ENCODE measurements around the gene SUGCT.

SUGCT gene

GRCh38 chr7:40580776-40581175 lies 446.0 kb downstream of the SUGCT start:
- no peaks in the 10 kb centered on the region for H3K9me3 ChIP-seq (ENCODE audit: severe bottlenecking)
- no peaks in the 10 kb centered on the region for H3K36me3 ChIP-seq
- H3K27ac ChIP-seq = no peak overlapping the region
- no peaks in the 10 kb centered on the region for H3K27me3 ChIP-seq (ENCODE audit: insufficient read depth, low read depth, severe bottlenecking)
- H3K4me3 ChIP-seq (ENCODE audit: low read depth, low read length) = no peak overlapping the region
- DNase-seq = no peak
- TF ChIP-seq CTCF (IDR thresholded peaks at IDR 0.05; ENCODE audit: low read depth, low read length) = no peak

- H3K4me3 ChIP-seq (ENCODE audit: low read depth, low read length) = no peak overlapping the region
- TF ChIP-seq CTCF (IDR thresholded peaks at IDR 0.05; ENCODE audit: low read depth, low read length) = no peak
- H3K27ac ChIP-seq = no peak overlapping the region
- H3K36me3 ChIP-seq = no peaks in the 10 kb centered on the region
- no peaks in the 10 kb centered on the region for H3K9me3 ChIP-seq (ENCODE audit: severe bottlenecking)
- DNase-seq = no peak
- H3K27me3 ChIP-seq (ENCODE audit: insufficient read depth, low read depth, severe bottlenecking) = no peaks in the 10 kb centered on the region
Measured at GRCh38 chr7:40582539-40582938, 447.7 kb downstream of the SUGCT start.

- DNase-seq = no peak
- no peak for TF ChIP-seq CTCF (IDR thresholded peaks at IDR 0.05; ENCODE audit: low read depth, low read length)
- Histone ChIP-seq H3K27ac (no peak overlapping the region), H3K36me3 (no peaks in the 10 kb centered on the region), H3K27me3 (ENCODE audit: insufficient read depth, low read depth, severe bottlenecking) (no peaks in the 10 kb centered on the region), H3K9me3 (ENCODE audit: severe bottlenecking) (no peaks in the 10 kb centered on the region), H3K4me3 (ENCODE audit: low read depth, low read length) (no peak overlapping the region)
Measured at GRCh38 chr7:40583667-40584444, 449.1 kb downstream of the SUGCT start.

GRCh38 chr7:40584667-40585433 lies 450.0 kb downstream of the SUGCT start:
- no peak for TF ChIP-seq CTCF (IDR thresholded peaks at IDR 0.05; ENCODE audit: low read depth, low read length)
- no peak for DNase-seq

GRCh38 chr7:40586197-40586596 lies 451.4 kb downstream of the SUGCT start:
- H3K27ac ChIP-seq = no peak overlapping the region
- H3K4me3 ChIP-seq (ENCODE audit: low read depth, low read length) = no peak overlapping the region
- no peaks in the 10 kb centered on the region for H3K27me3 ChIP-seq (ENCODE audit: insufficient read depth, low read depth, severe bottlenecking)
- no peaks in the 10 kb centered on the region for H3K9me3 ChIP-seq (ENCODE audit: severe bottlenecking)
- no peaks in the 10 kb centered on the region for H3K36me3 ChIP-seq
- no peak for TF ChIP-seq CTCF (IDR thresholded peaks at IDR 0.05; ENCODE audit: low read depth, low read length)
- DNase-seq = no peak

More at GRCh38 chr7:40584667-40585433, 450.0 kb downstream of the SUGCT start:
- Histone ChIP-seq H3K27me3 (ENCODE audit: insufficient read depth, low read depth, severe bottlenecking) (no peaks in the 10 kb centered on the region), H3K36me3 (no peaks in the 10 kb centered on the region), H3K4me3 (ENCODE audit: low read depth, low read length) (no peak overlapping the region), H3K27ac (no peak overlapping the region), H3K9me3 (ENCODE audit: severe bottlenecking) (no peaks in the 10 kb centered on the region)

Measured in WERI-Rb-1 (cell line).